AG10803 (cell line): ENCODE measurements around the gene FHOD1.

Experiments
- DNase-seq: peaks from one replicate; pipeline ENCODE4 v3.0.0; 2010; ENCODE audit warnings: low read depth
- H3K4me3 ChIP-seq: 2 replicates; pipeline ENCODE4 v1.5.1; 2011; ENCODE audit warnings: mild to moderate bottlenecking, low read length, control low read depth
- TF ChIP-seq, protein P1 (sequence below): conservative IDR thresholded peaks from 2 replicates; pipeline ENCODE4 v1.5.1; 2011; ENCODE audit warnings: mild to moderate bottlenecking, low read length, control low read depth, inconsistent platforms

The FHOD1 gene

DNA sequence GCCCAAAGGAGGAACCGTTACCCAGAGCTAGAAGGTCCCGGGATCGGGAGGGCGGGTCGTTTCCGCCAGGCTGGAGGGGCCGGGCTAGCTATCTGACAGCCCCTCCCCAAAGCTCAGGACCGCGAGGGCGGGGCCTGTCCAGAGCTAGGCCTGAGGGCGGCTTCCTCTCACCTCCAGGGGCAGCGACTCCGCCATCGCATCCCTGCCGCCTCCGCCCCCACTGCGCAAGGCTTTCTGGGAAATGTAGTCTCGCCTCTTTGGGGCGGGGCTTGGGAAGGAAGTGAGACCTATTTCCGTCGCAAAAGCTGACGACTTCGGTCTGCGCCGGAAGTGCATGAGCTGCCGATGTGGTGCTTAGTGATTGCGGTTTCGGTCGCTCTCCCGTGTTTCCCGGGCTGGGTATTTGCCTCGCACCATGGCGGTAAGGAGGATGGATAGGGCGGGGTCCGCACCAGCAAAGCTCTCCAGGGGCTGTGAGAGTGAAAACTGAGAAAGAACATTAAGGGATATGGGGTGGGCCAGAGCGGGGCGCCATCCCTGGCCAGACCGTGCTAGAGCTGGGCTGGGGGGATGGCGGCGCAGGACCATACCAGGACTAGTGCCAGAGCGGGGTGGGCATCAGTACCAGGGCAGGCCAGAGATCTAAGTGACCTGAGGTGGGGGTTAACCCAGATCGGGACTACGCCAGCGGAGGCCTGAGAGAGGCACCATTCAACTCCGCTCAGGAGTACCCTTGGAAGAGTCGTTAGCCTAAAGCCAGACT lies 20.3 kb downstream of the FHOD1 start, which contains the start of gene TMEM208:
Gene TMEM208, plus strand, starts transcription at position 327 of the 763 bp plus-strand sequence. Its CDS starts 89 bp downstream, at position 416.
- TF ChIP-seq, protein P1, sequence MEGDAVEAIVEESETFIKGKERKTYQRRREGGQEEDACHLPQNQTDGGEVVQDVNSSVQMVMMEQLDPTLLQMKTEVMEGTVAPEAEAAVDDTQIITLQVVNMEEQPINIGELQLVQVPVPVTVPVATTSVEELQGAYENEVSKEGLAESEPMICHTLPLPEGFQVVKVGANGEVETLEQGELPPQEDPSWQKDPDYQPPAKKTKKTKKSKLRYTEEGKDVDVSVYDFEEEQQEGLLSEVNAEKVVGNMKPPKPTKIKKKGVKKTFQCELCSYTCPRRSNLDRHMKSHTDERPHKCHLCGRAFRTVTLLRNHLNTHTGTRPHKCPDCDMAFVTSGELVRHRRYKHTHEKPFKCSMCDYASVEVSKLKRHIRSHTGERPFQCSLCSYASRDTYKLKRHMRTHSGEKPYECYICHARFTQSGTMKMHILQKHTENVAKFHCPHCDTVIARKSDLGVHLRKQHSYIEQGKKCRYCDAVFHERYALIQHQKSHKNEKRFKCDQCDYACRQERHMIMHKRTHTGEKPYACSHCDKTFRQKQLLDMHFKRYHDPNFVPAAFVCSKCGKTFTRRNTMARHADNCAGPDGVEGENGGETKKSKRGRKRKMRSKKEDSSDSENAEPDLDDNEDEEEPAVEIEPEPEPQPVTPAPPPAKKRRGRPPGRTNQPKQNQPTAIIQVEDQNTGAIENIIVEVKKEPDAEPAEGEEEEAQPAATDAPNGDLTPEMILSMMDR = peak; percentile 25
- DNase-seq = peak; percentile 98

DNA sequence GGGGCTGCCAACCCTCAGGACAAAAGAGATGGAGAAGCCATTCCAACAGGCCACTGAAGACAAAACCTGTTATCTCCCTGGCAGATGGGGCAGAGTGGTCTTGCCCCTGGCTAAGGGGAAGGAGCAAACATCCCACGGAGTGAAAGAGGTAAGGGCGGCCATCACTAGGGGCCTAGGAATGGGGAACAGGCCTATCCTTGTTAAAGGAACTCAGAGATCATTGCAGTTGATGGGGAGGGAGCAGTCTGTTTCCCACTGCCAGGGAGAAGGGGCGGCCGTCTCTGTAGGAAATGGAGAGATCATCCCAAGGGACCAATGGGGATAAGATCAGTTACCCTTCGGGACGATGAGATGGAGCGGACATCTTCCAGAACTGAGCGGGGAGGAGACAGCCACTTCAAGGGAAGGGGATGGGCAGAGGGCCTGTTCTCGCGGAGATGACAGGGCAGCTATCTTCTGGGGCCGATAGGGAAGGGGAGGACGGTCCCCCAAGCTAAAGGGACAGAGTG lies 20.9 kb downstream of the FHOD1 start:
- DNase-seq = no peak
- H3K4me3 ChIP-seq = peak overlapping the region; percentile 99
- TF ChIP-seq, protein P1 = no peak

More for the DNA sequence above, 20.3 kb downstream of the FHOD1 start, which contains the start of gene TMEM208:
- H3K4me3 ChIP-seq = peak within 1 kb of the TSS; percentile 99

DNA sequence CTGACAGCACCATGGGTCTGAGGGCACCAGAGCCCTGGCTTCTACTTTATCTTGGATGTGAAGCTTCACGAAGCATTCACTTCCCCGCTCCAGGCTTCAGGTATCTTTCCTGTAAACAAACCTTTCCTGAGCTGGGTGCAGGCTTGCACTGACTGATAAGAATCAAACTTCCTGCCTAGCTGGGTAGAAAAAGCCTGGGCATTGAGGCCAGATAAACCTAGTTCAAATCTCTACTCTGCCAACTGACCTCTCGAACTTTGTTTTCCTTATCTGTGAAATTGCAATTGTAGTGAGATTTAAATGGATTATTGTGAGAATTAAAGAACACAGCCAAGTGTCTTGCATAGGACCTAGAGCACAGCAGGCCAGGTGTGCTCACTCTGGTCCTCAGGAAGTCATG lies 23.3 kb downstream of the FHOD1 start:
- TF ChIP-seq, protein P1 = no peak
- DNase-seq = no peak
- no peak overlapping the region for H3K4me3 ChIP-seq

DNA sequence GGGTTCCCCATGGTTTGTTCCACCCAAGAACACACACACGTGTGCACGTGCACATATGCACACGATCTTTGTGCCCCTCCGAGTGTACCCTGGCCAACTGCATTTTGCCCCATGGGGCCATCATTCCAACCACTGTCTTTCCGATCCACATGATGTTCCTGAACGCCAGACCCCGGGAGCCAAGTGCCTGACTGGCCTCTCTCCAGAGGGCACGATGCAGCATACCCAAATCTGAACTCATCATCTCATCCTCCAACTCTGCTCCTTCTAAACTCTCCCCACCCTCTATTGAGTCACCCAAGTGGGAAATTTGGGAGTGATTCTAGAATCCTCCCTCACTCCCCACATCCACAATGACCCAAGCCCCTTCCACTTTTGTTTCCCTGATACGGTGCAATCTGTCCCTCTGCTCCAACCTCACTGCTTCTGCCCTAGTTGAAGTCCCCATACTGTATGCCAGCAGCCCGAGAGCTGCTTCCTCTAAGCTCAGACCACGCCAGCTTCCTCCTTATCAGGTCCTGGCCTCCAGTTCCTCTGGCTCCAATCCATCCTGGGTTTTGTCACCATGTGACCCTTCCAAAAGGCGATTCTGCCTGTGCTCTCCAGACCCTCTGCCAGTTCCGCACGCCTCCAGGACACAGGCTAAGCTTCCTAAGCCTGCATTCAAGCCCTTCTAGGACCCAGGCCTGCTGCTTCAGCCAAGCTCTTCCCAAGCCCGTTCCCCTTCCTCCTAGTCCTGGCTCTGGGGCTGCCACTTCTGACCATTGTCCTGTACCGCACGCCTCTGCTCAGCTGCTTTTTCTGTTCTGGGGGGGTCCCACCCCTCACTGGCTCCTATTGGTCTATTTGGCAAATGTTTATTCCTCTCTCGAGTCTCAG lies 30.4 kb downstream of the FHOD1 start:
- no peak overlapping the region for H3K4me3 ChIP-seq
- TF ChIP-seq, protein P1 = no peak
- DNase-seq = no peak

DNA sequence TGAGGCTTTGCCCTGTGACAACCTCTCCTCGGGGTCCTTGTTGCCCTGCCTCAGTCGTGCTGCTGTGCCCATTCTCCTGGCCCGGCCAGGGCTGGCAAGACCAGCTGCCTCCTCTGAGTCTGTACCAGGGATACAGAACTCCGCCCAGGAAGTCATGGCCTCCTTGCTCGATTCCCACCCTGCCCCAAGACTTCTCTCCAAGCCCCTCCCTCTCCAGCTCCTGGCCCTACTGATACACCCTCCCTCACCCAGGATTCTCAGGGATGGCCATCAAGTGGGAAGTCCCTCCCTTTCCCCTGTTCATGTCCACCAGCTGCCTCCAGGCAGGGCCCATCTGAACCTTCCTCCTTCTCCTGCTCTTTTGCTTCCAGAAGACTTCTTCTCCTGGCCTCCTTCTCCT lies 31.6 kb downstream of the FHOD1 start:
- TF ChIP-seq, protein P1 = no peak
- H3K4me3 ChIP-seq = no peak overlapping the region
- no peak for DNase-seq

DNA sequence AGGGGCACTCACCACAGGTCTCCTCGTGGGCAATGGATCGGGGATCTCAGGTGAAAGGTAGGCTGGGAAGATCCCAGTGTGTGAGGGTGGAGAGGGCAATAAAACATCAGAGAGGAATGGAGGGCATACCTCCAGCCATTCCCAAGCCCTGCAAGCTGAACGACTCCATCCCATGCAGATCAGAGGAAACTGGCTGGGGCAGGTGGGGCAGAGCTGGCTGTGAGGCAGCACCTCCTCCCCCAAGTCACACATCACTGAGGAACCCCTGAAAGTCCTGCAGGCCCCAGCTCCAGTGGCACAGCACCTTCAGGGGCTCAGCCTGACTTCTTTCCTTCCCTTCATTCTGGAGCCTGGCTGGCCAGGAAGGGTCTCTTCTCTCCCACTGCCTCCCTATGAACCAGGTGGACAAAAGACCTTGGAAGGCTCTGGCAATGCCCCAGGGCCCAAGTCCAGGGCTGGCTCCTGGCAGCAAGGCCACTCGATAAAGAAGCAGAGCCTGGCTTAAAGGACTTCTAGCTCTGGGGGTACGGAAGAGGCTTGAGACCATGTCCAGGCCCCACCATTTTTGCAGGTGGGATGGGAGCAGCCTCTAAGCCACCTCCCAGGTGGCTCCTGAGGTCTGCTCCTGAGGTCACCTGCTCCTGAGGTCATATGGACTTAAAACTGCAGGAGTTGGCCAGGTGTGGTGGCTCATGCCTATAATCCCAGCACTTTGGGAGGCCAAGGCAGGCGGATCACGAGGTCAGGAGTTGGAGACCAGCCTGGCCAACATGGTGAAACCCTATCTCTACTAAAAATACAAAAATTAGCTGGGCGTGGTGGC lies 33.9 kb downstream of the FHOD1 start:
- TF ChIP-seq, protein P1 = no peak
- no peak overlapping the region for H3K4me3 ChIP-seq

More for the DNA sequence above, 33.9 kb downstream of the FHOD1 start:
- DNase-seq = no peak
